ENCODE results near the gene C2CD2.

C2CD2 gene

DNA sequence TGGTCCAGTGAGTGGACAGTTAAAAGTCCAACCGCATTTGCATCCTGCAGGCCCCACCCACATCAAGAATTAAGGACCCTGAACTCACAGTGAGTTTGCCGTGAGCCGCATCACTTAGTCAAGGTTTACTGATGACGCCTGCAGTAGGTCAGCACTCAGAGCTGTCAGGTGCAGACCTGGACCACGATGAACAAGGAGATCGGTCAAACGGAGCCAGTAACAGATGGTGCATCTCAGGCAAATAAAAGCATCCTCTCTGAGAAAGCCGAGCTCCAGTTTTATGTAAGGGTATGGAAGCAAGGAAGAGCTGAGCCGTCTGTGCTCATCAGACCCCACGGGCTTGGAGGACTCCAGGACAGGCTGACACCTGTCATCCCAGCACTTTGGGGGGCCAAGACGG, 79.2 kb downstream of the C2CD2 start:
- ATAC-seq, result no peak
- no peak for TF ChIP-seq POU6F1 (CRISPR knock-in tag; IDR thresholded peaks at IDR 0.05; ENCODE audit: borderline replicate concordance, low read depth)
- TF ChIP-seq PPARA (CRISPR knock-in tag; IDR thresholded peaks at IDR 0.05; ENCODE audit: borderline replicate concordance), result no peak
- no peak for TF ChIP-seq RARB (CRISPR knock-in tag; IDR thresholded peaks at IDR 0.05)
- TF ChIP-seq OSR1 (CRISPR knock-in tag; IDR thresholded peaks at IDR 0.05), result no peak

GRCh38 chr21:41873426-41873825, 80.4 kb downstream of the C2CD2 start:
- TF ChIP-seq TOX (CRISPR knock-in tag; IDR thresholded peaks at IDR 0.05; ENCODE audit: borderline replicate concordance), result no peak
- TF ChIP-seq SNAI2 (CRISPR knock-in tag; IDR thresholded peaks at IDR 0.05), result no peak
- no peak for TF ChIP-seq ZC3H10 (CRISPR knock-in tag; IDR thresholded peaks at IDR 0.05)
- TF ChIP-seq ZFP3 (CRISPR knock-in tag; IDR thresholded peaks at IDR 0.05), result no peak
- TF ChIP-seq PPARA (CRISPR knock-in tag; IDR thresholded peaks at IDR 0.05; ENCODE audit: borderline replicate concordance), result no peak
- TF ChIP-seq ARNTL (CRISPR knock-in tag; IDR thresholded peaks at IDR 0.05; ENCODE audit: borderline replicate concordance, low read depth), result no peak
- no peak for TF ChIP-seq TCF4 (CRISPR knock-in tag; IDR thresholded peaks at IDR 0.05; ENCODE audit: borderline replicate concordance)
- TF ChIP-seq CSRNP3 (CRISPR knock-in tag; IDR thresholded peaks at IDR 0.05), result no peak
- no peak for TF ChIP-seq ZNF565 (CRISPR knock-in tag; conservative IDR thresholded peaks at IDR 0.05; ENCODE audit: low read depth)
- no peak for TF ChIP-seq GLIS3 (CRISPR knock-in tag; IDR thresholded peaks at IDR 0.05)
- TF ChIP-seq ZFP30 (CRISPR knock-in tag; IDR thresholded peaks at IDR 0.05), result no peak
- no peak for TF ChIP-seq RARB (CRISPR knock-in tag; IDR thresholded peaks at IDR 0.05)
- TF ChIP-seq ZNF70 (CRISPR knock-in tag; IDR thresholded peaks at IDR 0.05), result no peak
- no peak for TF ChIP-seq ESRRG (CRISPR knock-in tag; IDR thresholded peaks at IDR 0.05)
- no peak for TF ChIP-seq CREB5 (CRISPR knock-in tag; IDR thresholded peaks at IDR 0.05; ENCODE audit: low read depth)
- TF ChIP-seq CSDC2 (CRISPR knock-in tag; IDR thresholded peaks at IDR 0.05), result no peak
- TF ChIP-seq OSR1 (CRISPR knock-in tag; IDR thresholded peaks at IDR 0.05), result no peak
- TF ChIP-seq ISL1 (CRISPR knock-in tag; IDR thresholded peaks at IDR 0.05), result no peak
- no peak for TF ChIP-seq PATZ1 (CRISPR knock-in tag; IDR thresholded peaks at IDR 0.05; ENCODE audit: borderline replicate concordance)
- no peak for TF ChIP-seq POU6F1 (CRISPR knock-in tag; IDR thresholded peaks at IDR 0.05; ENCODE audit: borderline replicate concordance, low read depth)
- ATAC-seq, result no peak

GRCh38 chr21:41873005-41873404, 80.8 kb downstream of the C2CD2 start:
- no peak for ATAC-seq

More at GRCh38 chr21:41873005-41873404, 80.8 kb downstream of the C2CD2 start:
- TF ChIP-seq TOX (CRISPR knock-in tag; IDR thresholded peaks at IDR 0.05; ENCODE audit: borderline replicate concordance) (no peak), CREB5 (CRISPR knock-in tag; IDR thresholded peaks at IDR 0.05; ENCODE audit: low read depth) (no peak), OSR1 (CRISPR knock-in tag; IDR thresholded peaks at IDR 0.05) (no peak), BACH2 (CRISPR knock-in tag; IDR thresholded peaks at IDR 0.05; ENCODE audit: borderline replicate concordance) (no peak), ZNF8 (CRISPR knock-in tag; IDR thresholded peaks at IDR 0.05) (no peak), ARNTL (CRISPR knock-in tag; IDR thresholded peaks at IDR 0.05; ENCODE audit: borderline replicate concordance, low read depth) (no peak), PATZ1 (CRISPR knock-in tag; IDR thresholded peaks at IDR 0.05; ENCODE audit: borderline replicate concordance) (no peak), ZFP30 (CRISPR knock-in tag; IDR thresholded peaks at IDR 0.05) (no peak), PPARA (CRISPR knock-in tag; IDR thresholded peaks at IDR 0.05; ENCODE audit: borderline replicate concordance) (no peak), POU6F1 (CRISPR knock-in tag; IDR thresholded peaks at IDR 0.05; ENCODE audit: borderline replicate concordance, low read depth) (no peak), ESRRG (CRISPR knock-in tag; IDR thresholded peaks at IDR 0.05) (no peak)

All from SK-N-SH treated with all-trans-retinoic acid at 6 μM for 48 hours (cell line).